CD4-positive, alpha-beta T cell (primary cell): ENCODE data around the gene LRRC70. TPM values are rescaled to one million over a fixed set of nuclear protein-coding genes. Genes with fewer than 3 reads are reported as not detected.

ENCODE experiments used
- ATAC-seq: fragments of 200-7000 bp; cut with Tn5 transposase; one replicate; pipeline ENCODE4 v1.10.0; 2022; ENCODE audit warnings: mild to moderate bottlenecking; ENCODE audit not compliant: poor library complexity
- CTCF ChIA-PET: fragments of 350-600 bp; sonication (Branson Sonifier 250); formaldehyde crosslinking; loops from one replicate; lab custom pipeline; 2021; ENCODE audit warnings: antibody characterized with exemption, inconsistent platforms; lab: Charles Lee
- POLR2A ChIA-PET: fragments of 350-600 bp; sonication (Branson Sonifier 250); formaldehyde crosslinking; loops from one replicate; lab custom pipeline; 2021; ENCODE audit warnings: antibody characterized with exemption, inconsistent platforms; lab: Charles Lee
- DNase-seq, 14 experiments: peaks; one replicate each; pipeline ENCODE4 v3.0.0-alpha.2; 2013 to 2020; ENCODE audit warnings: mixed read lengths in 2 of 14
- H3K27ac ChIP-seq, 2 donors: one replicate each; pipeline versions ENCODE4 v1.5.1 to v1.7.0; 2013; ENCODE audit warnings: low read length in 2 of 2, low read depth in 1 of 2, mild to moderate bottlenecking in 1 of 2
- H3K27me3 ChIP-seq, 2 experiments: 1 replicate in 1 of 2; 2 replicates in 1 of 2; pipeline versions ENCODE4 v1.6.1 to v1.7.0; 2013; ENCODE audit warnings: low read length in 2 of 2, control low read depth in 1 of 2, mild to moderate bottlenecking in 1 of 2, moderate library complexity in 1 of 2; ENCODE audit not compliant: insufficient read depth in 2 of 2, control insufficient read depth in 1 of 2
- H3K36me3 ChIP-seq: one replicate; pipeline ENCODE4 v1.6.1; 2013; ENCODE audit warnings: low read length, control low read depth; ENCODE audit not compliant: insufficient read depth
- H3K4me1 ChIP-seq: one replicate; pipeline ENCODE4 v1.6.1; 2013; ENCODE audit warnings: low read length, control low read depth; ENCODE audit not compliant: insufficient read depth
- H3K4me3 ChIP-seq: one replicate; pipeline ENCODE4 v1.5.1; 2013; ENCODE audit warnings: mild to moderate bottlenecking, low read length, moderate library complexity
- H3K9me3 ChIP-seq, 2 experiments: 1 replicate in 1 of 2; 2 replicates in 1 of 2; pipeline versions ENCODE4 v1.6.1 to v1.7.0; 2013; ENCODE audit warnings: low read length in 2 of 2, mild to moderate bottlenecking in 2 of 2, control low read depth in 1 of 2, moderate library complexity in 1 of 2; ENCODE audit not compliant: control insufficient read depth in 1 of 2, insufficient read depth in 1 of 2
- H3K27ac Mint-ChIP-seq: one replicate; pipeline ENCODE4 v1.8.0; 2020; ENCODE audit warnings: mixed read lengths
- H3K27me3 Mint-ChIP-seq: one replicate; pipeline ENCODE4 v1.8.0; 2021; ENCODE audit warnings: mixed read lengths
- H3K36me3 Mint-ChIP-seq: one replicate; pipeline ENCODE4 v1.8.0; 2021; ENCODE audit warnings: low read depth, mixed read lengths
- H3K4me1 Mint-ChIP-seq: one replicate; pipeline ENCODE4 v1.8.0; 2021; ENCODE audit warnings: low read depth, mixed read lengths
- H3K4me3 Mint-ChIP-seq: one replicate; pipeline ENCODE4 v1.8.0; 2020; ENCODE audit warnings: mild to moderate bottlenecking, mixed read lengths
- H3K9me3 Mint-ChIP-seq: one replicate; pipeline ENCODE4 v1.8.0; 2020; ENCODE audit warnings: mixed read lengths
- intact Hi-C, 2 experiments: fragments of 100-400 bp; cut with DNase I in 1 of 2; cut with micrococcal nuclease in 1 of 2; formaldehyde crosslinking; loops; one replicate each; pipeline versions ENCODE4 v1.15.1 to v1.9.0; 2023 to 2025; cut with DNase I, micrococcal nuclease
- total RNA-seq, 174 experiments: library from RNA in 2 of 174; stranded (reverse) in 2 of 174; gene quantifications; one replicate each; pipeline ENCODE4 v1.2.3 and lab custom pipeline; 2021 to 2026
- TF ChIP-seq, protein P1 (sequence below): fragments of 200-600 bp; IDR thresholded peaks from one replicate; pipeline ENCODE4 v1.8.0; 2022; ENCODE audit warnings: antibody characterized with exemption, mild to moderate bottlenecking

The LRRC70 gene
- total RNA-seq, 2 experiments from 2014 or later: 6.1 to 7.3 TPM

DNA sequence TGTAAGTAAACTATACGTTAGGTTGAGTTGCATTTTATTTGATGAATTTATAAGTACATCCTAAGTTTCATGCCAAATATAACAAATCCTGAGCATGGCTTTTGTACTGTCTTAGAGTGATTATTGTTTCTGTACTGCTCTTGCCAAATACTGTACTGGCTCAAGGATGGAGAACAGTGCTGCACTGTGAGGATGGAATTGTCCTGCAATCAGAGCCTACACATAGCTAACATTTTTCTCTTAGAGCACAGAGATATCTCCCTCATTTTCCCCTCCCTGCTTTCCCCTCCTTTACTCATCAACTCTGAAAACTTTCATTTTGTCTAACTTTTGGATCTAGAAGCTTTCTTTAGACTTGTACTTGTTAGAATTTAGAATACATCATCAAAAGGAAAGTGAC is 28.3 kb downstream of the LRRC70 start:
- H3K27me3 Mint-ChIP-seq: no peaks in the 10 kb centered on the region
- POLR2A ChIA-PET: no interaction called here
- Histone ChIP-seq H3K27me3 (no peaks in the 10 kb centered on the region), H3K4me3 (no peak overlapping the region), H3K9me3 (no peaks in the 10 kb centered on the region), H3K36me3 (peaks cover 11% of the 10 kb centered on the region), H3K4me1 (peaks cover 4% of the 10 kb centered on the region), H3K27ac (no peak overlapping the region)
- H3K36me3 Mint-ChIP-seq: peaks cover 68% of the 10 kb centered on the region
- intact Hi-C loops: no loop called here
- ATAC-seq (no peak), DNase-seq (no peak)
- CTCF ChIA-PET: no interaction called here
- H3K4me3 Mint-ChIP-seq: no peak overlapping the region
- H3K4me1 Mint-ChIP-seq: peaks cover 20% of the 10 kb centered on the region
- H3K27ac Mint-ChIP-seq: no peak overlapping the region
- H3K9me3 Mint-ChIP-seq: peaks cover 2% of the 10 kb centered on the region
- TF ChIP-seq, protein P1, sequence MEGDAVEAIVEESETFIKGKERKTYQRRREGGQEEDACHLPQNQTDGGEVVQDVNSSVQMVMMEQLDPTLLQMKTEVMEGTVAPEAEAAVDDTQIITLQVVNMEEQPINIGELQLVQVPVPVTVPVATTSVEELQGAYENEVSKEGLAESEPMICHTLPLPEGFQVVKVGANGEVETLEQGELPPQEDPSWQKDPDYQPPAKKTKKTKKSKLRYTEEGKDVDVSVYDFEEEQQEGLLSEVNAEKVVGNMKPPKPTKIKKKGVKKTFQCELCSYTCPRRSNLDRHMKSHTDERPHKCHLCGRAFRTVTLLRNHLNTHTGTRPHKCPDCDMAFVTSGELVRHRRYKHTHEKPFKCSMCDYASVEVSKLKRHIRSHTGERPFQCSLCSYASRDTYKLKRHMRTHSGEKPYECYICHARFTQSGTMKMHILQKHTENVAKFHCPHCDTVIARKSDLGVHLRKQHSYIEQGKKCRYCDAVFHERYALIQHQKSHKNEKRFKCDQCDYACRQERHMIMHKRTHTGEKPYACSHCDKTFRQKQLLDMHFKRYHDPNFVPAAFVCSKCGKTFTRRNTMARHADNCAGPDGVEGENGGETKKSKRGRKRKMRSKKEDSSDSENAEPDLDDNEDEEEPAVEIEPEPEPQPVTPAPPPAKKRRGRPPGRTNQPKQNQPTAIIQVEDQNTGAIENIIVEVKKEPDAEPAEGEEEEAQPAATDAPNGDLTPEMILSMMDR: no peak

DNA sequence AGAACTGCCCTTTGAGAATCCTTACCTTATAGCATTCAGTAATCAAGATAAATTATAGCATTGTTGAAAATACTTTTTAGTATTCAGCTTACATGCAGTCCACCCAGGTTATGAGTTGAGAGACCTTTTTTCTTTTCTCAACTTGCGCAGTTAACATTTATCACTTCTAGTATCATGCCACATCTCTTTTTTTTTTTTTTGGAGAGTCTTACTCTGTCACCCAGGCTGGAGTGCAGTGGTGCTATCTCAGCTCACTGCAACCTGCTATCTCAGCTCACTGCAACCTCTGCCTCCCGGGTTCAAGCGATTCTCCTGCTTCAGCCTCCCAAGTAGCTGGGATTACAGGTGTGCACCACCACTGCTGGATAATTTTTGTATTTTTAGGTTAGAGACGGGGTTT is 29.0 kb downstream of the LRRC70 start:
- intact Hi-C loops: no loop called here
- ChIA-PET POLR2A (no interaction called here), CTCF (no interaction called here)
- TF ChIP-seq, protein P1: no peak
- Mint-ChIP-seq H3K4me1 (peaks cover 17% of the 10 kb centered on the region), H3K27me3 (no peaks in the 10 kb centered on the region), H3K36me3 (peaks cover 65% of the 10 kb centered on the region), H3K4me3 (no peak overlapping the region), H3K9me3 (peaks cover 2% of the 10 kb centered on the region), H3K27ac (no peak overlapping the region)
- Histone ChIP-seq H3K36me3 (peaks cover 8% of the 10 kb centered on the region), H3K27ac (no peak overlapping the region), H3K27me3 (no peaks in the 10 kb centered on the region), H3K4me3 (no peak overlapping the region), H3K9me3 (no peaks in the 10 kb centered on the region), H3K4me1 (peaks cover 4% of the 10 kb centered on the region)
- ATAC-seq (no peak), DNase-seq (no peak)

DNA sequence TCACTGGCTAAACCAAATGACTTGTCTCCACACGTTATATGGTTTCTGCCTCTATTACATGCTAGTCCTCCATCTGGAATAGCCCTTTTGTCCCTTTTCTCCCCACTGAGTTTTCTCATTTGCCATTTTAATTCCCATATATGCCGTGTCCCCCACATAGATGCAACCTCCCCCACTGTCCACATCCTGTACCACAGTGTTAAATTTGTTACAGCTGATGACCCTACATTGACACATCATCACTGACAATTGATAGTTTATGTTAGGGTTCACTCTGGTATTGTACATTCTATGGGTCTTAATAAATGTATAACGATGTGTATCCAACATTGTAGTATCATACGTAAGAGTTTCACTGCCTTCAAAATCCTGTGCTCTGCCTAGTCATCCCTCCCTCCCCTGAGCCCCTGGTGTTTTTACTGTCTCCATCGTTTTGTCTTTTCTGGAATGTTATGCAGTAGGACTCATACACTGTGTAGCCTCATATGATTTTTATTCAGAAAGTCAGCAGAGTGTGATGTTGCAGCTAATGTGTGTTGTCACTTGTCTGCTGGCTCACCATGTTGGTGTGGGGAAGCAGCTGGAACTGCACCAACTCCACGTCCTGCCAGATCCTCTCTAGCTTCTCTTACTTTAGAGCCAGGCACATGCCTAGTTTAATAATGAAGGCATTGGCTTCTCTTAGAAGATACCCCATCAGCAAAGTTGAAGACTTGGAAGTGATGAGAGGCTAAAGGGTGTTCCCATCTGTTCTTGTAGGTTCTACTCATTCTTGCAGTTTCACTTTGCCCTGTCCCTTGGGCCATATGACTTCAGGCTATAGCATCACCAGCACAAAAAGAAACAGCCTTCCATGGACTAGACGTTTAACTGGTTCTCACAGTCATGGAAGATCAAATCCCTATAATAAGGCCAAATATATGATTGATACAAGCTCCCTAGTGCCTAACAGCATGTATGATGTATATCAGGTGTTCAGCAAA is 30.2 kb downstream of the LRRC70 start:
- H3K27me3 Mint-ChIP-seq: no peaks in the 10 kb centered on the region
- H3K4me1 Mint-ChIP-seq: peaks cover 16% of the 10 kb centered on the region
- H3K27ac Mint-ChIP-seq: no peak overlapping the region
- ChIA-PET CTCF (no interaction called here), POLR2A (no interaction called here)
- H3K36me3 Mint-ChIP-seq: peaks cover 61% of the 10 kb centered on the region
- TF ChIP-seq, protein P1: no peak
- Histone ChIP-seq H3K9me3 (no peaks in the 10 kb centered on the region), H3K4me3 (no peak overlapping the region), H3K27me3 (no peaks in the 10 kb centered on the region), H3K4me1 (peaks cover 4% of the 10 kb centered on the region), H3K36me3 (peaks cover 6% of the 10 kb centered on the region), H3K27ac (no peak overlapping the region)
- no peak overlapping the region for H3K4me3 Mint-ChIP-seq
- peaks cover 2% of the 10 kb centered on the region for H3K9me3 Mint-ChIP-seq
- intact Hi-C loops: no loop called here
- DNase-seq (no peak), ATAC-seq (no peak)
